H1 (cell line): ENCODE results near the gene ASPG. TPM values are rescaled to one million over a fixed set of nuclear protein-coding genes. Genes with fewer than 3 reads are reported as not detected.

ENCODE experiments used
- CTCF ChIA-PET: fragments of 300-600 bp; sonication (Branson Sonifier 250); formaldehyde crosslinking; loops from one replicate; lab custom pipeline; 2021; ENCODE audit not compliant: partially characterized antibody; lab: Charles Lee
- POLR2A ChIA-PET: fragments of 300-600 bp; sonication (Branson Sonifier 250); formaldehyde crosslinking; loops from one replicate; lab custom pipeline; 2021; ENCODE audit warnings: inconsistent platforms; ENCODE audit not compliant: partially characterized antibody; lab: Charles Lee
- DNase-seq, 2 experiments: peaks; one replicate each; pipeline versions ENCODE4 v3.0.0 to v3.0.0-alpha.2; 2010 to 2022; ENCODE audit warnings: low spot score in 2 of 2, low read depth in 1 of 2, mixed read lengths in 1 of 2
- FAIRE-seq: peaks from 2 replicates; lab custom pipeline; 2011; peaks lifted over from hg19 to GRCh38; lab: Jason Lieb, UNC
- H2AFZ ChIP-seq: 2 replicates; pipeline ENCODE4 v1.8.1; 2012; ENCODE audit warnings: low read length, inconsistent platforms
- H2AK5ac ChIP-seq: 2 replicates; pipeline ENCODE4 v1.6.1; 2013; ENCODE audit warnings: low read depth, low read length
- H2BK120ac ChIP-seq: replicated peaks from 2 replicates; pipeline ENCODE3; 2013; ENCODE audit warnings: low read depth, low read length, inconsistent platforms
- H2BK12ac ChIP-seq: 2 replicates; pipeline ENCODE4 v1.6.1; 2013; ENCODE audit warnings: low read depth, low read length
- H2BK15ac ChIP-seq: 2 replicates; pipeline ENCODE4 v1.6.1; 2013; ENCODE audit warnings: low read length
- H2BK20ac ChIP-seq: 2 replicates; pipeline ENCODE4 v1.6.1; 2013; ENCODE audit warnings: low read length
- H2BK5ac ChIP-seq: 2 replicates; pipeline ENCODE4 v1.6.1; 2013; ENCODE audit warnings: low read depth, low read length
- H3K14ac ChIP-seq: 2 replicates; pipeline ENCODE4 v1.6.1; 2013; ENCODE audit warnings: inconsistent platforms; ENCODE audit not compliant: insufficient read length
- H3K18ac ChIP-seq: 2 replicates; pipeline ENCODE4 v1.6.1; 2013; ENCODE audit warnings: low read length; ENCODE audit errors: extremely low read depth
- H3K23ac ChIP-seq: 2 replicates; pipeline ENCODE4 v1.6.1; 2013; ENCODE audit warnings: inconsistent platforms; ENCODE audit not compliant: insufficient read length
- H3K23me2 ChIP-seq: 2 replicates; pipeline ENCODE4 v1.6.1; 2013; ENCODE audit warnings: low read depth, low read length
- H3K27ac ChIP-seq: 2 replicates; pipeline ENCODE4 v1.6.1; 2011; ENCODE audit warnings: low read depth, low read length, inconsistent platforms
- H3K27me3 ChIP-seq, 4 experiments: replicated peaks in 1 of 4; 1 replicate in 1 of 4; 2 replicates in 3 of 4; pipeline versions ENCODE4 v1.6.1 to v1.8.1; 2011 to 2013; ENCODE audit warnings: low read length in 3 of 4, mild to moderate bottlenecking in 3 of 4, inconsistent platforms in 2 of 4, mixed read lengths in 2 of 4, moderate library complexity in 1 of 4; ENCODE audit not compliant: control insufficient read depth in 3 of 4, insufficient read depth in 3 of 4; ENCODE audit errors: extremely low read depth in 1 of 4
- H3K36me3 ChIP-seq, 4 experiments: 2 replicates each; pipeline versions ENCODE4 v1.6.1 to v1.8.1; 2011 to 2013; ENCODE audit warnings: mild to moderate bottlenecking in 4 of 4, low read length in 3 of 4, moderate library complexity in 2 of 4, control low read depth in 1 of 4, inconsistent platforms in 1 of 4; ENCODE audit not compliant: insufficient read depth in 4 of 4, control insufficient read depth in 2 of 4
- H3K4ac ChIP-seq: replicated peaks from 2 replicates; pipeline ENCODE3; 2013; ENCODE audit warnings: low read length, low read depth, mixed read lengths, inconsistent platforms; ENCODE audit not compliant: insufficient read length
- H3K4me1 ChIP-seq, 4 experiments: replicated peaks in 1 of 4; 1 replicate in 1 of 4; 2 replicates in 3 of 4; pipeline versions ENCODE4 v1.6.1 to v1.8.1; 2011 to 2013; ENCODE audit warnings: low read length in 3 of 4, inconsistent platforms in 2 of 4, mixed read lengths in 1 of 4; ENCODE audit not compliant: insufficient read depth in 4 of 4, control insufficient read depth in 3 of 4
- H3K4me2 ChIP-seq, 2 experiments: 2 replicates each; pipeline versions ENCODE4 v1.6.1 to v1.8.1; 2011 to 2013; ENCODE audit warnings: low read depth in 2 of 2, low read length in 2 of 2, control low read depth in 1 of 2, inconsistent platforms in 1 of 2, mild to moderate bottlenecking in 1 of 2; ENCODE audit not compliant: insufficient read depth in 1 of 2
- H3K4me3 ChIP-seq, 4 experiments: fragments of 200-600, 300-600 bp in 1 of 4; sonication (generic), shearing (Covaris generic), sonication (Bioruptor Twin) in 1 of 4; 2 replicates each; pipeline versions ENCODE4 v1.5.1 to v1.8.1; 2011 to 2016; ENCODE audit warnings: low read length in 4 of 4, low read depth in 3 of 4, control low read depth in 2 of 4, inconsistent platforms in 2 of 4, mild to moderate bottlenecking in 2 of 4, mixed read lengths in 1 of 4, moderate library complexity in 1 of 4; ENCODE audit not compliant: insufficient read depth in 2 of 4; ENCODE audit errors: extremely low read depth in 1 of 4
- H3K56ac ChIP-seq: replicated peaks from 2 replicates; pipeline ENCODE3; 2013; ENCODE audit warnings: low read depth, mild to moderate bottlenecking, mixed read lengths, low read length, inconsistent platforms; ENCODE audit not compliant: insufficient read length
- H3K79me1 ChIP-seq: 2 replicates; pipeline ENCODE4 v1.6.1; 2013; ENCODE audit warnings: low read depth, low read length, control low read depth
- H3K79me2 ChIP-seq, 2 experiments: 2 replicates each; pipeline versions ENCODE4 v1.6.1 to v1.8.1; 2012 to 2013; ENCODE audit warnings: low read length in 2 of 2, mild to moderate bottlenecking in 2 of 2, inconsistent platforms in 1 of 2; ENCODE audit not compliant: insufficient read depth in 2 of 2, control insufficient read depth in 1 of 2
- H3K9ac ChIP-seq, 4 experiments: replicated peaks in 1 of 4; 1 replicate in 1 of 4; 2 replicates in 3 of 4; pipeline versions ENCODE4 v1.6.1 to v1.8.1; 2011 to 2013; ENCODE audit warnings: low read depth in 3 of 4, low read length in 3 of 4, control low read depth in 2 of 4, mild to moderate bottlenecking in 2 of 4, moderate library complexity in 2 of 4, inconsistent platforms in 1 of 4; ENCODE audit errors: extremely low read depth in 1 of 4
- H3K9me3 ChIP-seq, 2 experiments: 2 replicates each; pipeline versions ENCODE4 v1.6.1 to v1.8.1; 2012 to 2013; ENCODE audit warnings: mild to moderate bottlenecking in 2 of 2, moderate library complexity in 2 of 2, control low read depth in 1 of 2, inconsistent platforms in 1 of 2, low read depth in 1 of 2, low read length in 1 of 2, mixed read lengths in 1 of 2; ENCODE audit not compliant: insufficient read depth in 2 of 2
- H4K20me1 ChIP-seq, 2 experiments: replicated peaks in 1 of 2; 2 replicates each; pipeline versions ENCODE3 to v1.8.1; 2011 to 2013; ENCODE audit warnings: inconsistent platforms in 2 of 2, low read length in 2 of 2, mild to moderate bottlenecking in 1 of 2; ENCODE audit not compliant: insufficient read depth in 2 of 2, control insufficient read depth in 1 of 2
- H4K5ac ChIP-seq: 2 replicates; pipeline ENCODE4 v1.6.1; 2013; ENCODE audit warnings: low read length, low read depth, mixed read lengths, inconsistent platforms; ENCODE audit not compliant: insufficient read length
- H4K8ac ChIP-seq: 2 replicates; pipeline ENCODE4 v1.8.0; 2013; ENCODE audit warnings: mild to moderate bottlenecking, moderate library complexity, low read length, inconsistent platforms; ENCODE audit not compliant: insufficient read depth; ENCODE audit errors: extremely low read depth
- H4K91ac ChIP-seq: replicated peaks from 2 replicates; pipeline ENCODE3; 2013; ENCODE audit warnings: low read length, mixed read lengths, inconsistent platforms; ENCODE audit not compliant: insufficient read length
- NANOG ChIP-seq: IDR thresholded peaks from 2 replicates; pipeline ENCODE4 v1.6.1; 2011; ENCODE audit warnings: low read length, low read depth, mild to moderate bottlenecking, inconsistent platforms; ENCODE audit not compliant: insufficient read depth, poor library complexity, severe bottlenecking
- WGBS, 2 experiments: shearing (Covaris generic) in 1 of 2; methylation state at CpG; one replicate each; pipeline versions ENCODE4 v1.1.6 to v1.1.7; 2013 to 2015; ENCODE audit warnings: low lambda C conversion rate in 2 of 2, mixed read lengths in 2 of 2, inconsistent platforms in 1 of 2, low coverage in 1 of 2, missing lambda C conversion rate in 1 of 2; ENCODE audit not compliant: insufficient replicate concordance in 2 of 2, insufficient coverage in 1 of 2, insufficient read length in 1 of 2; ENCODE audit errors: extremely low coverage in 1 of 2, missing lambda C conversion rate in 1 of 2; 5-methylcytosine and 5-hydroxymethylcytosine counted together
- polyA plus RNA-seq, 7 experiments: library from polyadenylated mRNA; depleted of rRNA in 3 of 7; stranded (reverse) in 5 of 7; unstranded in 2 of 7; fragments of >200 nt in 5 of 7; fragments of 200-250 nt in 2 of 7; gene quantifications; 1 replicate in 5 of 7; 2 replicates in 1 of 7; 4 replicates in 1 of 7; pipeline versions ENCODE4 v1.2.1 to v1.2.3, GENCODE V29; 2011 to 2013; ENCODE audit warnings: missing spikeins in 2 of 7, mixed read lengths in 2 of 7
- total RNA-seq: library from RNA; stranded (reverse); fragmentation: NEBNext Ultra II Directional; extraction: Animal tissue kit (Norgen Biotek cat#: 25700); gene quantifications from 2 replicates; pipeline ENCODE4 v1.2.1, GENCODE V29; 2021

ASPG gene
- total and polyA plus RNA-seq, 2 of the 8 experiments (the other 6 are each of a cell fraction or from before 2014, with no cell fraction given) = 0.34 to 0.59 TPM

DNA sequence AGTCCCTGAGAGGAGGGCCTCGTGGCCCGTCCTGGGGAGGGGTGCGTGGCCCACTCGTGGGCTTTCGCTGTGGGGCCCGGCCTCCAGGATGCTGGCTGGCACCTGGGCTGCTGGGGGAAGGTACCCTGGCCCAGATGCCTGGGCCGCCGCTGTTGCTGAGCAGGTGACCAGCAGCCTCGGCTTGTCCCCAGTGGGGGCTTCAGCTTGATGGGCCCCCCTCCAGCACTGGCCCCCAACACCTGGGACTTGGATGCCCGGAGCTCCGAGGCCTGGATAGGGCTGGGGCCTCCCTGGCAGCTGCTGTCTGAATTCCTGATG is 63.7 kb downstream of the ASPG start:
- Histone ChIP-seq H3K4me3 (peak overlapping the region in 2 of 4 experiments; percentile 6 to 48; a peak in 2 of 8 replicates), H3K79me2 (peaks cover 13 to 81% of the 10 kb centered on the region in 2 experiments; a peak in 3 of 4 replicates), H3K9me3 (no peaks in the 10 kb centered on the region), H3K14ac (no peak overlapping the region), H2BK5ac (peak overlapping the region; percentile 91; the same call in 1 of the 2 replicates), H3K79me1 (peaks cover 34% of the 10 kb centered on the region), H3K9ac (0 out of 7 replicates have a peak overlapping the region, but pooled peaks of 1 of the 4 experiments have one; percentile 7), H3K4me2 (peak overlapping the region; percentile 55 to 68), H2AFZ (no peak overlapping the region), H2BK15ac (no peak overlapping the region), H3K18ac (peak overlapping the region; percentile 93), H2BK12ac (peak overlapping the region; percentile 84; the same call in 1 of the 2 replicates), H2BK20ac (peak overlapping the region; percentile 72; the same call in 1 of the 2 replicates), H2AK5ac (no peak overlapping the region), H4K8ac (no peak overlapping the region; the same call in none of the 2 replicates), H4K91ac (peak overlapping the region; percentile 20), H4K5ac (peak overlapping the region; percentile 42), H3K23ac (no peak overlapping the region), H3K4me1 (peaks cover 0 to 39% (median 31%) of the 10 kb centered on the region in 4 experiments; a peak in 6 of 7 replicates), H3K36me3 (peaks cover 0 to 13% (median 9%) of the 10 kb centered on the region in 4 experiments; a peak in 4 of 8 replicates), H3K23me2 (no peaks in the 10 kb centered on the region; the same call in 1 of the 2 replicates), H3K27ac (peak overlapping the region; percentile 50; the same call in 1 of the 2 replicates), H3K56ac (no peak overlapping the region), H2BK120ac (no peak overlapping the region), H4K20me1 (peaks cover 11 to 30% of the 10 kb centered on the region in 2 experiments), H3K4ac (no peak overlapping the region), H3K27me3 (no peaks in the 10 kb centered on the region)
- POLR2A ChIA-PET = no interaction called here
- CTCF ChIA-PET = interaction anchor here (1.3 to 1.5 kb wide), 4 partner anchors 7 to 78 kb away, joined by 3 to 5 read pairs (median 4); no protein-coding TSS in a partner anchor
- no peak for DNase-seq
- 70% methylated on average over 9 of the region's 11 CpGs; no CpG with 5 or more reads in 1 of the 2 experiments for WGBS, 2 experiments
- FAIRE-seq = no peak
- TF ChIP-seq NANOG = no peak
